ENCODE results near the gene EIF3K.

Gene EIF3K

DNA sequence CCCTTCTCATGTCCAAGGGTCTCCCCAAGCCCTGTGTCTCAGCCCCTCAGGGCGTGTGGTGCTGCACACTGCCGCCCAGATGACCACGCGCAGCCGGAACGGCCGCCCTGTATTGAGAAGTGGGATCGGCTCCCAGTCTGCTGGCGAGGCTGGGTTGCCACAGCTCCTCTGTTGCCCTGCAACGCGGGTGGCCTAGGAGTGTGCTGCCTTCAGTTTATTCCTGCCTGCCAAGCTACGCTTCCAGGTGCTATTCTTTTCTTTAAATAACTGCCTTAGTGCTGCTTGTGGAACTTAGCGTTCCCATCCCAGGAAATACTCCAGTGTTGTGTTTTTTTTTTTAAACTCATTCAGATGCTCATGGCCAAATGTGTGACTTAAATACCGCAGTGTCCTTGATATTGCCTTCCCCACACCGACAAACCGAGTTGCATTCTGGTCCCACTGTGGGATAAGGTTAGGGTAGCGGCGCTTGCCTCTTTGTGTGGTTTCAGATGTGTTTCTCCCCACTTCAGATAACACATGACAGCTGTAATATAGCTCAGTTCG lies 45.0 kb downstream of the EIF3K start:
- H3K4me1 Mint-ChIP-seq (ENCODE audit: low read depth): peaks cover 82% of the 10 kb centered on the region
- H3K9me3 Mint-ChIP-seq: no peaks in the 10 kb centered on the region
- H3K27ac Mint-ChIP-seq: no peak overlapping the region
- no peaks in the 10 kb centered on the region for H3K27me3 Mint-ChIP-seq
- no peak for DNase-seq
- H3K36me3 Mint-ChIP-seq (ENCODE audit: low read depth): peaks cover 51% of the 10 kb centered on the region
- H3K4me3 Mint-ChIP-seq: no peak overlapping the region

- Mint-ChIP-seq H3K4me3 (no peak overlapping the region), H3K27me3 (no peaks in the 10 kb centered on the region), H3K36me3 (ENCODE audit: low read depth) (peaks cover 55% of the 10 kb centered on the region), H3K27ac (no peak overlapping the region), H3K9me3 (no peaks in the 10 kb centered on the region), H3K4me1 (ENCODE audit: low read depth) (peaks cover 83% of the 10 kb centered on the region)
- DNase-seq: no peak
Measured at GRCh38 chr19:38664503-38665211, 45.7 kb downstream of the EIF3K start.

DNA sequence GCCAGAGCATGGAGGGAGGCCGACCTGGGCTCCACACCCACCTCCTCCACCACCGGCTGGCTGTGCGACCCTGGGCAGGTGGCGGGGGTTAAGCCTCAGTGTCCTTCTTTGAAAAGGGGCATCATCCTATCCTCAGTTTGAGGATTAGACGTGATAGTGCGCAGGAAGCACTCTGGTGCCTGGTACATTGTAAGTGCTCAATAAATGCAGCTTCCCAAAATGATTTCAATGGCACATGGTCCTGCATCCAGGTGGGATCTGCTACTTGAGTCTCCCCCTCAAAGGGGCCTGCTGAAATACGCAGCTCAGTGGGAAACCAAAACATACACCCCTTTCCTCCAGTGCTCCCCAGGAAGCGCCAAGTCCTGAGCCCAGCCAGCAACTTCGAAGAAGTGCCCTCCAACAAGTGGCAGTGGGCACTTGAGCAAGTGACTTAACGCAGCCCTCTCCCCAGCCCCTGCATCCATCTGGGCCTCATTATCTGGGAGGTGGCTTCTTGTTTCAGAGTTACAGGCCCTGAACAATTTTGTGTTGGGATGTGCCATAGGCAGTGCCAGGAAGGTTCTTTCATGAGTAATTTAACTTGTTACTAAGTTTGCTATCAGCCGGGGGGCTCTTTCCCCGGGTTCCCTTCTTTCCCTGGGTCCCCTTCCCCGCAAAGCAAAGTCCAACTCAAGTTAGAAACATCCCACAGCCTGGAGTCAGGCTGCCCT lies 46.4 kb downstream of the EIF3K start:
- Mint-ChIP-seq H3K4me1 (ENCODE audit: low read depth) (peaks cover 86% of the 10 kb centered on the region), H3K27ac (peak overlapping the region; percentile 85), H3K4me3 (no peak overlapping the region), H3K27me3 (no peaks in the 10 kb centered on the region), H3K9me3 (no peaks in the 10 kb centered on the region), H3K36me3 (ENCODE audit: low read depth) (peaks cover 52% of the 10 kb centered on the region)
- no peak for DNase-seq

DNA sequence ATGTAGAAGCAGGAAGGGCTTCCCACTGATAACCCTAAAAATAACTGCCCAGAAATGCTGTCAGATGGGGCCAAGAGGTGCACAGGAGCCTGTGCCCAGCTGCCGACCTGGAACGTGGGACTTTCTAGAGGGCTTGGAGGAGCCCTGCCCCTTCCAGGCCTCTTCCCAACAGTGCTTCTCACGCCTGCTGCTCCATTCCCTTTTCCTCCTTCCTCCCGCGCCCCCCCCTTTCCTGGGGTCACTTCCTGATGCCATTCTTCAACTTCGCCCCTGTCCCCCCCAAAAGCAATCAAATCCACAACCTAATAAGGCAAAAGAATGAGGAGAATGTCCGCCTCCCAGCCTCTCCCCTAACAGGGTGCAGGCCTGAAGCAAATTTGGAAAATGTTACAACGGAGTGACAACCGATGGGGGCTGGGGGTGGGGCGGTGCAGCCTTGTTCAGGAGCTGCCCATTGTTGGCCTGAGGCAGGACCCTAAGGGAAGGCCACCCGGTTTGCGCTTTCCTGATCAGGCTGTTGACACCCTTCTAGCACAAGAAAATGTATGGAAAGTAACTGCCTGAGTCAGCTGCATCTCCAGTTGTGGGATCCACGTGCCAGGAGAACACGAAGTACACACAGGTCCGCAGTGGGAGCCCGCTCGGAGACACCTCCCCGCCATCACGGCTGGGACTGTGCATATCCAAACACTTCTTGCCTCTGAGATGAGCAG lies 47.1 kb downstream of the EIF3K start:
- Mint-ChIP-seq H3K27ac (peak overlapping the region; percentile 85), H3K4me3 (no peak overlapping the region), H3K4me1 (ENCODE audit: low read depth) (peaks cover 86% of the 10 kb centered on the region), H3K9me3 (no peaks in the 10 kb centered on the region), H3K27me3 (no peaks in the 10 kb centered on the region), H3K36me3 (ENCODE audit: low read depth) (peaks cover 44% of the 10 kb centered on the region)
- no peak for DNase-seq

DNA sequence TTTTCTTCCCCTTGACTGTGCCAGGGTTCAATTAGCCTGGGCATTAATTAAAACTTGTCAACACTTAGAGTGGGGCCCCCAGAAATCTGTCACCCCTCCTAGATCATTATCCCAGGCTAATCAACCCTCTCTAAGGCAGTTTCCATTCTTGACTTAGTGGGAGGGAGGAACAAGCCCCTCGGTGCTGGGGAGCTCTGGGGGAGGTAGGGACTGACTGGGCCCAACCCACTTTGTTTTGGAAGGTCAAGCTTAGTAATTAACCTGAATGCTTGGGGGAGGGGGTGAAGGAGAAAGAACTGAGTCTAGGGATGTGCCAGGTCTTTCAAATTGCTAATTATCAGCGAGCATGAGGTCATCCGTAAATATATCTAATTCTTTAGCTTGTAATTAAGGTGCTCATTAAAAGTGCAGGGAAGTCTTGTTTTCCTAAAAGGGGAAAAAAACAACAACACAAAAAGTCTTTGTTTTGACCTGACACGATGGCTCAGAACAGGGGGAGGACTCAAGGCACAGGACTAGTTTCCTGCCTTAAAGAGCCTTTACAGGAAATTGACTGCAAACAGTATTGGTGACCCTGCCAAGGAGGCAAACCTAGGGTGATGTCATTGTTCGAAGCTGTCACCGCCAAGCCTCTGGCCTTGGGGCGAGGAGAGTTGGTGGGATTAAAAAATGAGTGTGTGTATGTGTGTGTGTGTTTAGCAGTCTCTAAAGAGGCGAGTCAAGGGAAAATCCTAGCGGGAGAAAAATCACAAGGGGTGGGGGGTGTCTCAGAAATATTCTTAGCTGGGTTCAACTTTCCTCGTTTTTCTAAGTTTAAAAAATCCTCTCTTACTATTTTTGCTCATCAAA lies 47.9 kb downstream of the EIF3K start:
- no peaks in the 10 kb centered on the region for H3K9me3 Mint-ChIP-seq
- peaks cover 43% of the 10 kb centered on the region for H3K36me3 Mint-ChIP-seq (ENCODE audit: low read depth)
- peak overlapping the region; percentile 85 for H3K27ac Mint-ChIP-seq
- DNase-seq: no peak
- H3K4me1 Mint-ChIP-seq (ENCODE audit: low read depth): peaks cover 88% of the 10 kb centered on the region
- no peak overlapping the region for H3K4me3 Mint-ChIP-seq
- no peaks in the 10 kb centered on the region for H3K27me3 Mint-ChIP-seq

- no peaks in the 10 kb centered on the region for H3K27me3 Mint-ChIP-seq
- no peaks in the 10 kb centered on the region for H3K9me3 Mint-ChIP-seq
- peaks cover 42% of the 10 kb centered on the region for H3K36me3 Mint-ChIP-seq (ENCODE audit: low read depth)
- no peak overlapping the region for H3K4me3 Mint-ChIP-seq
- DNase-seq: no peak
- no peak overlapping the region for H3K27ac Mint-ChIP-seq
- peaks cover 80% of the 10 kb centered on the region for H3K4me1 Mint-ChIP-seq (ENCODE audit: low read depth)
Measured at GRCh38 chr19:38667661-38668171, 48.7 kb downstream of the EIF3K start.

DNA sequence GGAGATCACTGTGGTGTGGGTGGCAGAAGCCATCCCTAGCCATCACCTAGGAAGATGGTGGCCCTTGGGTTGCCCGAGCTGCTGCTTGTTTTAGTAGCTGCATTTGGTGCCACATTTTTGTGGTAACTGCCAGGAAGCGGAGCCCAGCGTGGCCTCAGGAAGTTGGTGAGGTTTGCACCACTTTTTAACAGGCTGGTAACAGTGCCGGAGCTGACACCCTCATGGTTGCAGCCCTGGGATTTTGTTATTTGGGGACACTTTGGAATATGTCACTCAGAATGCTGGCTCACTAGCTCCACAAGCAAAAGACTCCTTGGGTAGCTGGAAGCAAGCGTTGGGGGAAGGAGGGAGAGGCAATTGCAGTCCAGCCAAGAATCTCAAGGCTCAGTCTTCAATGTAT lies 50.6 kb downstream of the EIF3K start:
- no peak overlapping the region for H3K4me3 Mint-ChIP-seq

GRCh38 chr19:38670921-38671398 lies 52.0 kb downstream of the EIF3K start:
- Mint-ChIP-seq H3K27ac (no peak overlapping the region), H3K9me3 (no peaks in the 10 kb centered on the region), H3K27me3 (no peaks in the 10 kb centered on the region), H3K4me3 (no peak overlapping the region), H3K4me1 (ENCODE audit: low read depth) (peaks cover 73% of the 10 kb centered on the region), H3K36me3 (ENCODE audit: low read depth) (peaks cover 32% of the 10 kb centered on the region)
- DNase-seq: no peak

More for the DNA sequence above, 50.6 kb downstream of the EIF3K start:
- Mint-ChIP-seq H3K27ac (peak overlapping the region; percentile 72), H3K4me1 (ENCODE audit: low read depth) (peaks cover 69% of the 10 kb centered on the region), H3K27me3 (no peaks in the 10 kb centered on the region), H3K36me3 (ENCODE audit: low read depth) (peaks cover 28% of the 10 kb centered on the region), H3K9me3 (no peaks in the 10 kb centered on the region)
- DNase-seq: no peak

DNA sequence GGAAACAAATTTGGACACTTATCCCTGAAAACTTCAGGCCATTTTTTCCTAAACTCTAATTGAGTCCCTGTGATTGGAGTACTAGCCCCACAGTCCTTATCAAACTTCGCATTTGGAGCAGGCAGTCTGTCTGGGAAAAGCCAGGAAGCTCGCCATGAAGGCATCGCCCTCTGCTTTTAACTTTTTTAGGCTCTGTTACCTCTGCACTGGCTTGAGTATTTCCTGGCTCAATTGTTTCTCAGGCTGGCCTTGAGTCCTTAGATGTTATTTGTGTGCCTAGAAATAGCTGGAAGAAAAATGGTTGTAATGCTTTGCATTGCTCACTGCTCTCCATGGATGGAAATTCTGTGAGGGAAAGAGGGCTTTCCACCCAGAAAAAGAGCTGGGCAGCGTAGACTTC lies 52.7 kb downstream of the EIF3K start:
- no peaks in the 10 kb centered on the region for H3K9me3 Mint-ChIP-seq
- peaks cover 36% of the 10 kb centered on the region for H3K36me3 Mint-ChIP-seq (ENCODE audit: low read depth)
- no peaks in the 10 kb centered on the region for H3K27me3 Mint-ChIP-seq
- H3K4me1 Mint-ChIP-seq (ENCODE audit: low read depth): peaks cover 72% of the 10 kb centered on the region
- no peak overlapping the region for H3K4me3 Mint-ChIP-seq
- DNase-seq: no peak
- H3K27ac Mint-ChIP-seq: no peak overlapping the region

DNA sequence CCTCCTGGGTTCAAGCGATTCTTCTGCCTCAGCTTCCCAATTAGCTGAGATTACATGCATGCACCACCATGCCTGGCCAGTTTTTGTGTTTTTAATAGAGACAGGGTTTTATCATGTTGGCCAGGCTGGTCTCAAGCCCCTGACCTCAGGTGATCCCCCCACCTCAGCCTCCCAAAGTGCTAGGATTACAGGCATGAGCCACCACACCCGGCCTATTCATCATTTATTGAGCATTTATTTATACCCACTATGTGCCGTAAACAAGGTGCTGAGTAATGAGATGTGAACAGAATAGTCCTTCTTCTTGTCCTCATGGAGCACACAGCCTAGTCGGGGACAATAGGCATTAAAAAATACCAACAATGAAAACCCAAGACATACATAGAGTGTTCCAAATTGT lies 54.0 kb downstream of the EIF3K start:
- no peaks in the 10 kb centered on the region for H3K27me3 Mint-ChIP-seq
- no peak for DNase-seq
- H3K36me3 Mint-ChIP-seq (ENCODE audit: low read depth): peaks cover 37% of the 10 kb centered on the region
- H3K27ac Mint-ChIP-seq: no peak overlapping the region
- no peak overlapping the region for H3K4me3 Mint-ChIP-seq
- peaks cover 71% of the 10 kb centered on the region for H3K4me1 Mint-ChIP-seq (ENCODE audit: low read depth)
- H3K9me3 Mint-ChIP-seq: no peaks in the 10 kb centered on the region

- H3K9me3 Mint-ChIP-seq: no peaks in the 10 kb centered on the region
- H3K27ac Mint-ChIP-seq: no peak overlapping the region
- H3K4me1 Mint-ChIP-seq (ENCODE audit: low read depth): peaks cover 70% of the 10 kb centered on the region
- peaks cover 35% of the 10 kb centered on the region for H3K36me3 Mint-ChIP-seq (ENCODE audit: low read depth)
- H3K27me3 Mint-ChIP-seq: no peaks in the 10 kb centered on the region
- no peak for DNase-seq
- H3K4me3 Mint-ChIP-seq: no peak overlapping the region
Measured at GRCh38 chr19:38674388-38675171, 55.6 kb downstream of the EIF3K start.

- H3K4me1 Mint-ChIP-seq (ENCODE audit: low read depth): peaks cover 70% of the 10 kb centered on the region
- no peak for DNase-seq
- no peaks in the 10 kb centered on the region for H3K27me3 Mint-ChIP-seq
- H3K4me3 Mint-ChIP-seq: no peak overlapping the region
- H3K36me3 Mint-ChIP-seq (ENCODE audit: low read depth): peaks cover 37% of the 10 kb centered on the region
- H3K27ac Mint-ChIP-seq: peak overlapping the region; percentile 67
- no peaks in the 10 kb centered on the region for H3K9me3 Mint-ChIP-seq
Measured at GRCh38 chr19:38675611-38676010, 56.6 kb downstream of the EIF3K start.

Data from activated T-cell treated with anti-CD3 and anti-CD28 coated beads, Interleukin-2, amount 50 U/mL, for 24 hours (primary cell).